Bronchial epithelial cell (primary cell): ENCODE results near the gene LY6G5B. TPM values are rescaled to one million over a fixed set of nuclear protein-coding genes. Genes with fewer than 3 reads are reported as not detected.

Source experiments
- DNase-seq: peaks from one replicate; pipeline ENCODE4 v3.0.0-alpha.2; 2010; ENCODE audit warnings: low read depth
- FAIRE-seq: peaks from 2 replicates; lab custom pipeline; 2011; peaks lifted over from hg19 to GRCh38; lab: Jason Lieb, UNC
- H3K27me3 ChIP-seq: 2 replicates; pipeline ENCODE4 v1.5.1; 2011; ENCODE audit warnings: low read length; ENCODE audit not compliant: control insufficient read depth, insufficient read depth
- H3K36me3 ChIP-seq: 2 replicates; pipeline ENCODE4 v1.5.1; 2011; ENCODE audit warnings: low read length; ENCODE audit not compliant: control insufficient read depth, insufficient read depth
- H3K4me3 ChIP-seq: 2 replicates; pipeline ENCODE4 v1.5.1; 2011; ENCODE audit warnings: mild to moderate bottlenecking, low read depth, low read length, control low read depth
- CTCF ChIP-seq: IDR thresholded peaks from 2 replicates; pipeline ENCODE4 v1.5.1; 2011; ENCODE audit warnings: mild to moderate bottlenecking, moderate library complexity, low read length, control low read depth, inconsistent platforms; ENCODE audit not compliant: insufficient read depth, severe bottlenecking
- total RNA-seq: library from RNA; depleted of rRNA; stranded (reverse); fragments of >200 nt; gene quantifications from 2 replicates; pipeline ENCODE4 v1.2.1, GENCODE V29; 2014

The LY6G5B gene
- total RNA-seq, 1 donor from 2014 or later = 1.1 TPM

GRCh38 chr6:31721351-31722020 lies 51.7 kb downstream of the LY6G5B start, which contains the start of gene LY6G6C:
Gene LY6G6C (minus strand): TSS chr6:31721746. CDS start chr6:31721679, 67 bp downstream.
- FAIRE-seq = no peak

GRCh38 chr6:31722173-31722572 lies 52.4 kb downstream of the LY6G5B start:
- Histone ChIP-seq H3K27me3 (no peaks in the 10 kb centered on the region), H3K36me3 (peaks cover 3% of the 10 kb centered on the region), H3K4me3 (no peak overlapping the region)
- DNase-seq (no peak), FAIRE-seq (no peak)
- TF ChIP-seq CTCF = no peak

More at GRCh38 chr6:31721351-31722020, 51.7 kb downstream of the LY6G5B start, which contains the start of gene LY6G6C:
- H3K27me3 ChIP-seq = no peaks in the 10 kb centered on the region
- H3K4me3 ChIP-seq = no peak within 1 kb of the TSS
- no peak for DNase-seq
- TF ChIP-seq CTCF = no peak
- no peaks in the 10 kb centered on the region for H3K36me3 ChIP-seq

Other genes with a start within 250 kb of the LY6G5B start
- gene MICB, start 171.8 kb upstream of the LY6G5B start, total RNA-seq = 2.9 and 3.7 TPM in 2 replicates
- gene MCCD1, start 141.0 kb upstream of the LY6G5B start, total RNA-seq = not detected in 2 replicates
- 335 and 385 TPM in 2 replicates for gene DDX39B, start 128.0 kb upstream of the LY6G5B start, total RNA-seq
- gene ATP6V1G2, start 123.4 kb upstream of the LY6G5B start, total RNA-seq = 0.26 and 0.51 TPM in 2 replicates
- gene NFKBIL1, start 122.4 kb upstream of the LY6G5B start, total RNA-seq = 38.9 and 40.0 TPM in 2 replicates
- not detected in 2 replicates for gene LTA, start 97.7 kb upstream of the LY6G5B start, total RNA-seq
- gene TNF, start 94.4 kb upstream of the LY6G5B start, total RNA-seq = not detected in 2 replicates
- not detected in 2 replicates for gene LTB, start 87.6 kb upstream of the LY6G5B start, total RNA-seq
- not detected in 2 replicates for gene LST1, start 83.7 kb upstream of the LY6G5B start, total RNA-seq
- not detected in 2 replicates for gene NCR3, start 77.0 kb upstream of the LY6G5B start, total RNA-seq
- gene AIF1, start 54.7 kb upstream of the LY6G5B start, total RNA-seq = not detected in 2 replicates
- 21.1 and 24.7 TPM in 2 replicates for gene PRRC2A, start 49.3 kb upstream of the LY6G5B start, total RNA-seq
- gene BAG6, start 17.3 kb upstream of the LY6G5B start, total RNA-seq = 71.1 and 84.1 TPM in 2 replicates
- 0.26 and 0.53 TPM in 2 replicates for gene APOM, start 14.1 kb upstream of the LY6G5B start, total RNA-seq
- 28.4 and 30.5 TPM in 2 replicates for gene C6orf47, start 9.2 kb upstream of the LY6G5B start, total RNA-seq
- 10.0 and 10.2 TPM in 2 replicates for gene GPANK1, start 5.0 kb upstream of the LY6G5B start, total RNA-seq
- 61.1 and 72.7 TPM in 2 replicates for gene CSNK2B, start 3.9 kb upstream of the LY6G5B start, total RNA-seq
- gene LY6G5C, start 11.1 kb downstream of the LY6G5B start, total RNA-seq = 0.13 TPM in 1 of 2 replicates, not detected in the other
- gene ABHD16A, start 33.3 kb downstream of the LY6G5B start, total RNA-seq = 32.9 and 66.2 TPM in 2 replicates
- gene LY6G6F, start 36.9 kb downstream of the LY6G5B start, total RNA-seq = not detected in 2 replicates
- gene LY6G6D, start 45.4 kb downstream of the LY6G5B start, total RNA-seq = not detected in 2 replicates
- 0.38 TPM in 1 of 2 replicates, not detected in the other for gene LY6G6C, start 51.8 kb downstream of the LY6G5B start, total RNA-seq
- gene MPIG6B, start 53.4 kb downstream of the LY6G5B start, total RNA-seq = under 0.01 TPM in 1 of 2 replicates, not detected in the other
- gene DDAH2, start 59.3 kb downstream of the LY6G5B start, total RNA-seq = 14.5 and 19.5 TPM in 2 replicates
- 480 and 574 TPM in 2 replicates for gene CLIC1, start 66.6 kb downstream of the LY6G5B start, total RNA-seq
- gene MSH5, start 70.0 kb downstream of the LY6G5B start, total RNA-seq = 3.4 and 4.0 TPM in 2 replicates
- 1.3 TPM in 2 replicates for gene SAPCD1, start 92.7 kb downstream of the LY6G5B start, total RNA-seq
- gene VWA7, start 107.4 kb downstream of the LY6G5B start, total RNA-seq = 0.26 and 1.4 TPM in 2 replicates
- 40.8 and 53.2 TPM in 2 replicates for gene VARS1, start 125.8 kb downstream of the LY6G5B start, total RNA-seq
- 28.9 and 29.2 TPM in 2 replicates for gene LSM2, start 137.0 kb downstream of the LY6G5B start, total RNA-seq
- gene HSPA1L, start 145.3 kb downstream of the LY6G5B start, total RNA-seq = 0.53 and 1.4 TPM in 2 replicates
- 50.3 and 55.3 TPM in 2 replicates for gene HSPA1A, start 145.6 kb downstream of the LY6G5B start, total RNA-seq
- 118 and 193 TPM in 2 replicates for gene HSPA1B, start 157.8 kb downstream of the LY6G5B start, total RNA-seq
- 65.8 and 70.3 TPM in 2 replicates for gene NEU1, start 192.8 kb downstream of the LY6G5B start, total RNA-seq
- 1.8 and 10.5 TPM in 2 replicates for gene SLC44A4, start 209.0 kb downstream of the LY6G5B start, total RNA-seq
- 10.8 and 14.5 TPM in 2 replicates for gene EHMT2, start 227.7 kb downstream of the LY6G5B start, total RNA-seq
- gene ZBTB12, start 232.1 kb downstream of the LY6G5B start, total RNA-seq = 0.64 and 1.3 TPM in 2 replicates